Cardiac fibroblast (primary cell): ENCODE measurements around the gene JUND.
A peak's percentile ranks its signal among the peaks of the same experiment; 100 is the strongest.

Experiments
- DNase-seq, 2 donors: peaks; one replicate each; pipeline versions ENCODE4 v3.0.0 to v3.0.0-alpha.2; 2010; ENCODE audit warnings: low read depth in 2 of 2
- H3K4me3 ChIP-seq, 2 donors: replicated peaks in 1 of 2; 1 replicate in 1 of 2; 2 replicates in 1 of 2; pipeline ENCODE4 v1.5.1; 2011; ENCODE audit warnings: low read depth in 2 of 2, low read length in 2 of 2, mild to moderate bottlenecking in 2 of 2, moderate library complexity in 1 of 2
- CTCF ChIP-seq: IDR thresholded peaks from one replicate; pipeline ENCODE4 v1.5.1; 2011; ENCODE audit warnings: low read depth, mild to moderate bottlenecking, low read length, inconsistent platforms

Gene JUND

DNA sequence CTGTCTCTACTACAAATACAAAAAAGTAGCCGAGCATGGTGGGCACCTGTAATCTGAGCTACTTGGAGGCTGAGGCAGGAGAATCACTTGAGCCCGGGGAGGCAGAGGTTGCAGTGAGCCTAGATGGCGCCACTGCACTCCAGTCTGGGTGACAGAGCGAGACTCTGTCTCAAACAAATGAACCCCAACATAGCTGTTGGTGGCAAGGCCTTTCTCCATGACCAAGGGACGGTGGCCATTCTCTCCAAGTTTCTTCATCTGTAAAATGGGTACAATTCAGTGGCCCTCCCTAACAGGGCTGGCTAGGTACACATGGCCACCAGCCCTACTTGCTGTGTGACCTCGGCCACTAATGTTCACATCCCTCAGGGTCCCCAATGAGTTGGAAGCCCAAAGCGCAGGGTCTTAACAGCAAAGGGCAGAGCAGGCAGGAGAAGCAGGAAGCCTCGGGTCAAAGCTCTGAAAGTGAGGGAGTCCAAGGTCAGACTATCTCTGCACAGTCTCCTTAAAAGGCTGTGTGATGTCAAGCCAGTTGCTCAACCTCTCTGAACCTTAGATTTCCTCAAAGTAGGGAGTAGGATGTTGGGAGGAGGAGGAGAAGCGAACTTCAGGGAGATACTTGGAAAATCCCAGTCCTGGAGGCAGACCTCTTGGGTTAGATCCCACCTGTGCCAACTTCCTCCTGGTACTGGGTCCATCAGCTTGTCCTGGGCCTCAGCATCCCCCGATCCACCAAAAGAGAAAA is 2.7 kb downstream of the JUND start:
- TF ChIP-seq CTCF: peak; percentile 37
- DNase-seq: peak; percentile 45 to 51

DNA sequence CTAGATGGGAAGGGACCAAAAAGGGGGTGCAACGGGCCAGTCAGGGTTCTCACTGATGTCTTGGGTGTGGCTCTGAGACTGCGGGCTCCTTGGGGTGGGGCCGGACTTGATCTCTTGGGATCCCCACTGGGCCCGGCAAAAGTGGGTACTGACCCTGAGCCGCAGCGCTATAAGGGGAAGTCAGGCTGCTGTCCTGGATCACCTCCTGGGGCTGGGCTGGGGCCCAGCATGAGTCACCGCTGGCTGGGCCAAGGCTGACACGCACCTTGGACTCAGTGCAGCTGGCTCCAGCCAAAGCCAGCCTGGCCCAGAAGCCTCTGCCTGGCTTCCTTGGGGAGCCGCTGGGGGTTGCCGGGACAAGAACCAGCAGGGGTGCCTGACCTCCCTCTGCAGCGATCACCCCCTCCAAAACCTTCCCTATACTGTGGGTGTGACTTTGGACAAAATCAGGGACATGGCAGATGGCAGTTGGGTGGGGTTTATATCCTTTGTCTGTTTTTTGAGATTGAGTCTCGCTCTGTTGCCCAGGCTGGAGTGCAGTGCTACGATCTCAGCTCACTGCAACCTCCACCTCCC is 6.6 kb downstream of the JUND start:
- peak; percentile 90 to 92 for DNase-seq
- no peak for TF ChIP-seq CTCF
- H3K4me3 ChIP-seq: no peak overlapping the region

More for the DNA sequence above, 2.7 kb downstream of the JUND start:
- H3K4me3 ChIP-seq: peak overlapping the region; percentile 77 to 97

GRCh38 chr19:18274219-18274780 is 7.1 kb downstream of the JUND start, which contains the start of gene IQCN:
IQCN (minus strand) TSS chr19:18274452; CDS start chr19:18269478, 4,974 bp downstream.
- peak; percentile 55 to 68 for DNase-seq
- no peak within 1 kb of the TSS for H3K4me3 ChIP-seq
- no peak for TF ChIP-seq CTCF

DNA sequence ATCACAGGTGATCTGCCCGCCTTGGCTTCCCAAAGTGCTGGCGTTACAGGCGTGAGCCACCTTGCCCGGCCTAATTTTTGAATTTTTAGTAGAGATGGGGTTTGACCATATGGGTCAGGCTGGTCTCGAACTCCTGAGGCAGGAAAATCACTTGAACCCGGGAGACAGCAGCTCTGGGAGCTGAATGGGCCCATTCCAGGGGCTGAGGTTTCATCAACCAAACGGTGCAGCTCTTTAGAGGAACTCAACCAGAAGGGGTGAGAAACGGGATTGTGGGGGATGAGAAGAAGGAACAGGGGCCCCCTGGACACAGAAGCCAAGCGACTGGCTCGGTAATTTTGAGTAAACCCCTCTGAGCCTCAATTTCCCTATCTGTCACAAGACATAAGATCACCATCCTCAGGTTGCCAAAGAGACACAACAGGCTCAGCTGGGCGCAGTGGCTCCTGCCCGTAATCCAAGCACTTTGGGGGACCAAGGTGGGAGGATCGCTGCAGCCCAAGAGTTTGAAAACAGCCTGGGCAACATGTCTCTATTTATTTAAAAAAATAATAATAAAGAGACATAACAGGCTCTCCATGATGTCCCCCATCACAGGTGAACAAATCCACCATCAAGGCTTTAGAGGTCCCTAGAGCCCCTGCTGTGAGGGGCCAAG is 7.7 kb downstream of the JUND start:
- H3K4me3 ChIP-seq: no peak overlapping the region
- DNase-seq: no peak
- no peak for TF ChIP-seq CTCF

DNA sequence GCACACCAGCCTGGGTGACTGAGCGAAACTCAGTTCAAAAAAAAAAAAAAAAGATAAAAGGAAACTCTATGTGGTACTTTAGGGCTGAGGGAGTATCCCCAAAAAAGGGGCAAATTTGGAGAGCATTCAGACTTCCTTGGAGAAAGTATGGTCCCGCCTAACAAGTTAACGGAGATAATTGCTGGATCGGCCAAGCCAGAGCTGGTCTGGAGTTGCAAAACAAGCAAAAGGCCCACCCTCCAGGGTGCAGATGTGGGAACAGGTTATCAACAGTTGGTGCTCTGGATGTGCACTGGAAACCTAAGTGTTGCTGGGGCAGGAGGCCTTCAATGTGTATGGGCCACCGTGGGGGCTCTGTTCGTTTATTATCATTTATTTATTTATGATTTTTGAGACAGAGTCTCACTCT is 10.0 kb downstream of the JUND start:
- DNase-seq: no peak
- no peak for TF ChIP-seq CTCF
- no peak overlapping the region for H3K4me3 ChIP-seq

DNA sequence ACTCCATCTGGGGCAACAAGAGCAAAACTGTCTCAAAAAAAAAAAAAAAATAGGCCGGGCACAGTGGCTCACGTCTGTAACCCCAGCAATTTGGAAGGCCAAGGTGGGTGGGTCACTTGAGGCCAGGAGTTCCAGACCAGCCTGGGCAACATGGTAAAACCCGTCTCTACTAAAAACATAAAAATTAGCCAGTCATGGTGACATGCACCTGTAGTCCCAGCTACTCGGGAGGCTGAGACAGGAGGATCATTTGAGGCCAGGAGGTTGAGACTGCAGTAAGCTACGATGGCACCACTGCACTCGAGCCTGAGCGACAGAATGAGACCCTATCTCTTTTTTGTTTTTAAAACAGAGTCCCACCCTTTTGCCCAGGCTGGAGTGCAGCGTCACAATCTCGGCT is 11.1 kb downstream of the JUND start:
- no peak overlapping the region for H3K4me3 ChIP-seq
- no peak for DNase-seq
- no peak for TF ChIP-seq CTCF
